ENCODE results near the gene NPPB.

NPPB gene

GRCh38 chr1:11831945-11832725 is 26.6 kb downstream of the NPPB start:
- no peak for DNase-seq

GRCh38 chr1:11828511-11828910 is 30.2 kb downstream of the NPPB start:
- DNase-seq, result no peak

GRCh38 chr1:11826946-11827345 is 31.8 kb downstream of the NPPB start:
- DNase-seq, result no peak

- no peak for DNase-seq
Measured at GRCh38 chr1:11825131-11825530, 33.6 kb downstream of the NPPB start.

DNA sequence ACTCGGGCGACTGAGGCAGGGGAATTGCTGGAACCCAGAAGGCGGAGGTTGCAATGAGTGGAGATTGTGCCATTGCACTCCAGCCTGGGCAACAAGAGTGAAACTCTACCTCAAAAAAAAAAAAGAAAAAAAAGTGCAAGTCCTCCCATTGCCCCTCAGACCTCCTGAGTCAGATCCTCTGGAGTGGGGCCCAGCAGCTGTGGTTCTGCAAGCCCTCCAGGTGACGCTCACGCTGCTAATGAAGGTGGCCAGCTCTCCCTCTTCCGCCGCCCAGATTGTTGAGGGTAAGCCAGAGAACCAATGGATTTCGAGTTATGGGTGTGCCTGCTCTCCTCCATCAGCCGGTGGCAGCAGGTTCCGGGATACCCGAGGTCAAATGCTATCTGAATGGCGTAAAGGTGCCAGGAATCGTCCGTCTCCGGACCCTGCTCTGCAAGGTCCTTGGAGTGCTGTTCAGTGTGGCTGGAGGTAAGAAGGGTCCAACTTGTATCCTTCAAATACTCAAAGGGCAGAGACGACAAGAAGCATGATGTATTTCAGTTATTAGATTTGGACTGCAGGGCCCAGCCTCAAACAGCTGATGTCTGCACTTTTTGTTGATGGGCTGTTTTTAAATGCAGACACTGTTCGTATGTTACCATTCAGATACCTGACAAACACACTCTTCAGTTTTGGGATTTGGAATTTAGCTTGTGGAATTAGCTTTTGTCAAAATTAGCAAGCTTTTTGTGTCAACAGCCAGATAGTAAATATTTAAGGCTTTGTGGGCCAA is 35.2 kb downstream of the NPPB start:
- no peak for DNase-seq

DNA sequence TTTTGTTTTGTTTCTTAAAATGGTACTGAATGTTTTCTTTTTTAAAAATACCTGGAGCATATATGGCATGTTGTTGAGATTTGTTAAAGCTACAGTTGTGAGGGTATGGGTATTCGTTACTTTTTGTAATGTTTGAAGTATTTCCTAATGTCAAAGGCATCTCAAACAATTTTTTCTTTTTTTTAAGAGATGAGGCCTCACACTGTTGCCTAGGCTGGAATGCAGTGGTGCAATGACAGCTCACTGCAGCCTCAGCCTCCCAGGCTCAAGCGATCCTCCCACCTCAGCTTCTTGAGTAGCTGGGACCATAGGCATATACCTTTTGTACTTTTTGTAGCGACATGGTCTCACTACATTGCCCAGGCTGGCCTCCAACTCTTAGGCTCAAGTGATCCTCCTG is 36.7 kb downstream of the NPPB start:
- DNase-seq, result no peak

GRCh38 chr1:11817192-11817591 is 41.6 kb downstream of the NPPB start:
- DNase-seq, result no peak

DNA sequence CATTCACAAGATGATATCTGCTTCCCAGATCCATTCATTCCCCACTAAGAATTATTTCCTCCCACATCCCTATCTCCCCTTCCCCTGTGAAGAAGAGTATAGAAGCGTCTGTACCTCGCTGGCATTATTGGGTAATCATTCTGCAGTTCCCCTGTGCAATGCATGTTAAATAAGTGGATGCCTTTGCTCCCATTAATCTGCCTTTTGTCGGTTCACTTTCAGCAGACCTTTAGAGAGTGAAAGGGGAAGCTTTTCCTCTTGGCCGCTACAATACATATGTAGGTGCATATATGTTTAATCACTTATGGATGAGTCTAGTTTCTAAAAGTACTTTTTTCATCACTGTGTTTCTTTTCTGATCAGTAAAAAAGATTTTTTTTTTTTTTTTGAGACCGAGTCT is 45.7 kb downstream of the NPPB start:
- DNase-seq, result no peak

Measured in hematopoietic multipotent progenitor cell treated with erythropoietin and hydrocortisone succinate and interleukin-3 and kit ligand, for 8 days (in vitro differentiated cells).